Measurements from ENCODE around the gene PCDHAC1. TPM values are rescaled to one million over a fixed set of nuclear protein-coding genes. Genes with fewer than 3 reads are reported as not detected.
"Not testable (repeated sequence)": the region's sequence is repeated elsewhere in the genome, so short reads cannot be mapped to it uniquely, and the experiment has no call there.

PCDHAC1 gene, protein sequence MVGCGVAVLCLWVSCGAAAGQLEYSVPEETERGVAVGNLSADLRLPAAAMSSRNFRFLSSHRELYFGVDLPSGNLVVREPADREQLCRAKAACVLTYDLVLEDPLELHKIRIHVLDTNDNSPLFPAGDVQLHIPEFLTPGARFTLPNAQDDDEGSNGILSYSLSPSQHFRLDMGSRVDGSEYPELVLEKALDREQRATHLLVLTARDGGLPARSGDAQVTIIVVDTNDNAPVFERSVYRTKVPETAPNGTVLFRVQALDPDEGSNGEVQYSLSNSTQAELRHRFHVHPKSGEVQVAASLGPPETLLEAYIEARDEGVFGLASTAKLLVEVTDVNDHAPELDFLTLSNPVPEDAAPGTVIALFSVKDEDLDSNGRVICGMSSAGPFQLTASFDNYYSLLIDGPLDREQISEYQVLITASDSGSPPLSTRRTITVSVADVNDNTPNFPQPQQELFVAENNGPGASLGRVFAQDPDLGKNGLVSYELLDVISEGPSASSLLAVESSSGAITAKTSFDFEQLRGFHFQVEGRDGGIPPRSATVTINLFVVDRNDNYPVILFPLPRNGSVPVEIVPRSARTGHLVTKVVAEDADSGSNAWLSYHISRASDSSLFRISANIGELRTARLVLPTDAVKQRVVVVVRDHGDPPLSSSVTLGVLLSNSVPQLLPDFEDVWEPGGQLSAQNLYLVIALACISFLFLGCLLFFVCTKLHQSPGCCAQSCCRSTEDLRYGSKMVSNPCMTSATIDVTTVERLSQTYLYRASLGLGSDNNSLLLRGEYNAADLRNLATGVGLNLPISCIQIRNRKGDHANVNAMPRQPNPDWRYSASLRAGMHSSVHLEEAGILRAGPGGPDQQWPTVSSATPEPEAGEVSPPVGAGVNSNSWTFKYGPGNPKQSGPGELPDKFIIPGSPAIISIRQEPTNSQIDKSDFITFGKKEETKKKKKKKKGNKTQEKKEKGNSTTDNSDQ
- 1 to 10 TPM in 2 of 3 donors, under 1 TPM in 1; 0.80 to 2.5 (median 2.3) TPM for total RNA-seq

DNA sequence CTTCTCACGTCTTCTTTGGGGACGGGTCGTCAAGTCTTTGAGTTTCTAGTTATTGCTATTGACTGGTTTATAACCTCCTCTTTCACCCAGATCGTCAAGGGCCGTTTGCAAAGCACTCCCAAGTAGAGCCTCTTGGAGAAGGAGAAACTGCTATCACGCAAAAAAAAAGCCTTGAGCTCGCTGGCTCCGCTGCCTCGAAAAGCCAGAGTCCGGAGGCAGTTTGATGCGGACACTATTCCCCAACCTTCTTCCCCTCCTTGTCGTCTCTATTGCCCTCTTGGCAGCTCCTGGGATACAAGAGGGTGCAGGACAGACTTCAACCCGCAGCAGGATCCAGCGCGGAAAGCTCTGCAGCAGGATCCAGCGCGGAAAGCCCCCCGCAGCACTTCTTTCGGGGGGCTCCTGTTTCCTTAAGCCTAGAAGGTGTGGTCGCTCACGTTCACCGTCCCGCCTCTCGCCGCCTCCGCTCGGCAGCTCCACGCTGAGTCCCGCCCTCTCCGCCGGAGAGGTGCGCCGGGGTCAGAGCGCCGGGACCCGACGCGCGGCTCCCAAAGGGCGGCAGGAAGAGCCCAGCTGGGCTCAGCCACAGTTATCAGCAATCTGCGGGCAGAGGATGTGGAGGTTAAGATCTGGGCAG is at the start of gene PCDHAC1:
Gene PCDHAC1, plus strand, starts transcription at position 494 of the 637 bp plus-strand sequence. CDS start 594 bp downstream, outside the sequence.
- Histone ChIP-seq H3K9me3 (no peaks in the 10 kb centered on the region), H3K4me1 (no peaks in the 10 kb centered on the region), H3K4me3 (peak within 1 kb of the TSS; percentile 46 to 67 (median 63)), H3K36me3 (no peaks in the 10 kb centered on the region), H3K27ac (peak within 1 kb of the TSS in 1 of 2 donors; percentile 11), H3K27me3 (no peaks in the 10 kb centered on the region)
- DNase-seq (ENCODE audit: low spot score in 2 of 2), result no peak
- intact Hi-C loops (cut with DNase I; ENCODE audit: low total_unique reads), result no loop called here
- TF ChIP-seq POLR2AphosphoS5 (IDR thresholded peaks at IDR 0.05), result no peak
- no peak for TF ChIP-seq POLR2A (IDR thresholded peaks at IDR 0.05)
- TF ChIP-seq, protein P1, sequence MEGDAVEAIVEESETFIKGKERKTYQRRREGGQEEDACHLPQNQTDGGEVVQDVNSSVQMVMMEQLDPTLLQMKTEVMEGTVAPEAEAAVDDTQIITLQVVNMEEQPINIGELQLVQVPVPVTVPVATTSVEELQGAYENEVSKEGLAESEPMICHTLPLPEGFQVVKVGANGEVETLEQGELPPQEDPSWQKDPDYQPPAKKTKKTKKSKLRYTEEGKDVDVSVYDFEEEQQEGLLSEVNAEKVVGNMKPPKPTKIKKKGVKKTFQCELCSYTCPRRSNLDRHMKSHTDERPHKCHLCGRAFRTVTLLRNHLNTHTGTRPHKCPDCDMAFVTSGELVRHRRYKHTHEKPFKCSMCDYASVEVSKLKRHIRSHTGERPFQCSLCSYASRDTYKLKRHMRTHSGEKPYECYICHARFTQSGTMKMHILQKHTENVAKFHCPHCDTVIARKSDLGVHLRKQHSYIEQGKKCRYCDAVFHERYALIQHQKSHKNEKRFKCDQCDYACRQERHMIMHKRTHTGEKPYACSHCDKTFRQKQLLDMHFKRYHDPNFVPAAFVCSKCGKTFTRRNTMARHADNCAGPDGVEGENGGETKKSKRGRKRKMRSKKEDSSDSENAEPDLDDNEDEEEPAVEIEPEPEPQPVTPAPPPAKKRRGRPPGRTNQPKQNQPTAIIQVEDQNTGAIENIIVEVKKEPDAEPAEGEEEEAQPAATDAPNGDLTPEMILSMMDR (IDR thresholded peaks at IDR 0.05), result no peak

DNA sequence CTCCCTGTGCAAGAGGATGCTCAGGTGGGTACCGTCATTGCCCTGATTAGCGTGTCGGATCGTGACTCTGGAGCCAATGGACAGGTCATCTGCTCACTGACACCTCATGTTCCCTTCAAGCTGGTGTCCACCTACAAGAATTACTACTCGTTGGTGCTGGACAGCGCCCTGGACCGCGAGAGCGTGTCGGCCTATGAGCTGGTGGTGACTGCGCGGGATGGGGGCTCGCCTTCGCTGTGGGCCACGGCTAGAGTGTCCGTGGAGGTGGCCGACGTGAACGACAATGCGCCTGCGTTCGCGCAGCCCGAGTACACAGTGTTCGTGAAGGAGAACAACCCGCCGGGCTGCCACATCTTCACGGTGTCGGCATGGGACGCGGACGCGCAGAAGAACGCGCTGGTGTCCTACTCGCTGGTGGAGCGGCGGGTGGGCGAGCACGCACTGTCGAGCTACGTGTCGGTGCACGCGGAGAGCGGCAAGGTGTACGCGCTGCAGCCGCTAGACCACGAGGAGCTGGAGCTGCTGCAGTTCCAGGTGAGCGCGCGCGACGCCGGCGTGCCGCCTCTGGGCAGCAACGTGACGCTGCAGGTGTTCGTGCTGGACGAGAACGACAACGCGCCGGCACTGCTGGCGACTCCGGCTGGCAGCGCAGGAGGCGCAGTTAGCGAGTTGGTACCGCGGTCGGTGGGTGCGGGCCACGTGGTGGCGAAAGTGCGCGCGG is 49.4 kb upstream of the PCDHAC1 start:
- H3K36me3 ChIP-seq; intact Hi-C loops (cut with DNase I; ENCODE audit: low total_unique reads); H3K27me3 ChIP-seq; H3K4me1 ChIP-seq; H3K4me3 ChIP-seq; H3K27ac ChIP-seq; DNase-seq (ENCODE audit: low spot score in 2 of 2): not testable (repeated sequence)
- H3K9me3 ChIP-seq, result peaks cover 22 to 49% of the 10 kb centered on the region in 2 donors

DNA sequence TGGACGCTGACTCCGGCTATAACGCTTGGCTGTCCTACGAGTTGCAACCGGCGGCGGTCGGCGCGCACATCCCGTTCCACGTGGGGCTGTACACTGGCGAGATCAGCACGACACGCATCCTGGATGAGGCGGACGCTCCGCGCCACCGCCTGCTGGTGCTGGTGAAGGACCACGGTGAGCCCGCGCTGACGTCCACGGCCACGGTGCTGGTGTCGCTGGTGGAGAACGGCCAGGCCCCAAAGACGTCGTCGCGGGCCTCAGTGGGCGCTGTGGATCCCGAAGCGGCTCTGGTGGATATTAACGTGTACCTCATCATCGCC is 48.9 kb upstream of the PCDHAC1 start:
- intact Hi-C loops (cut with DNase I; ENCODE audit: low total_unique reads), result no loop called here
- no peaks in the 10 kb centered on the region for H3K4me1 ChIP-seq
- no peaks in the 10 kb centered on the region for H3K27me3 ChIP-seq

DNA sequence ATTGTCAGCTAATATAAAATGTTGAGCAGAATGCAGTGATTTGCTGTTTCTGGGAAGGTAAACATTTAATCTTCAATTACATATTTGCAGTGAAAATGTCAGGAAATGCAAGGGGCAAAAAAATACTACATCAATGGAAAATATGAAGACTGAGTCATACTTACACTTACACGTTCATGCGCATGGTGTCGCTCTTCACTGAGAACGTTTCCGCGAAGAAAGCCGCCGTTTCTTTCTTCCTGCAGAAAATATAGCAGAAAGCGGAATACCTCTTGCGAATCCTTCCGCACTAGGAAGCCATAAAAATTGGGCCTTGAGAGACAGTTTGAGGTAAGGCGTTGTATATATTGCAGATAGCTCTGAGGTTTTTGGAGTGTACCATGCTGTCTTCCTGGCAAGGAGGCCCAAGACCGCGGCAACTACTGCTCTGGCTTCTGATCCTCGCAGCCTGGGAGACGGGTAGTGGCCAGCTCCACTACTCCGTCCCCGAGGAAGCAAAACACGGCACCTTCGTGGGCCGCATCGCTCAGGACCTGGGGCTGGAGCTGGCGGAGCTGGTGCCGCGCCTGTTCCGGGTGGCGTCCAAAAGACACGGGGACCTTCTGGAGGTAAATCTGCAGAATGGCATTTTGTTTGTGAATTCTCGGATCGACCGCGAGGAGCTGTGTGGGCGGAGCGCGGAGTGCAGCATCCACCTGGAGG is 44.1 kb upstream of the PCDHAC1 start, which contains the start of gene PCDHA13:
Gene PCDHA13, plus strand, starts transcription at position 236 of the 702 bp plus-strand sequence. Its CDS starts 145 bp downstream, at position 381.
- Histone ChIP-seq H3K9me3 (peaks cover 31 to 56% of the 10 kb centered on the region in 2 donors), H3K27ac (no peak within 1 kb of the TSS), H3K27me3 (no peaks in the 10 kb centered on the region), H3K4me1 (no peaks in the 10 kb centered on the region), H3K4me3 (peak within 1 kb of the TSS in 2 of 3 donors; percentile 32 to 50), H3K36me3 (no peaks in the 10 kb centered on the region)
- no peak for DNase-seq (ENCODE audit: low spot score in 2 of 2)
- TF ChIP-seq, protein P1 (IDR thresholded peaks at IDR 0.05), result no peak
- TF ChIP-seq POLR2AphosphoS5 (IDR thresholded peaks at IDR 0.05) (no peak), POLR2A (IDR thresholded peaks at IDR 0.05) (no peak)
- intact Hi-C loops (cut with DNase I; ENCODE audit: low total_unique reads), result no loop called here

More for the DNA sequence above, 48.9 kb upstream of the PCDHAC1 start:
- no peak for DNase-seq (ENCODE audit: low spot score in 2 of 2)
- no peak overlapping the region for H3K4me3 ChIP-seq
- no peak overlapping the region for H3K27ac ChIP-seq
- H3K36me3 ChIP-seq, result no peaks in the 10 kb centered on the region
- no peak for TF ChIP-seq POLR2AphosphoS5 (IDR thresholded peaks at IDR 0.05)
- TF ChIP-seq, protein P1 (IDR thresholded peaks at IDR 0.05), result no peak
- TF ChIP-seq POLR2A (IDR thresholded peaks at IDR 0.05), result no peak
- peaks cover 25 to 49% of the 10 kb centered on the region in 2 donors for H3K9me3 ChIP-seq

Data from breast epithelium (tissue), 4 donors.